Measurements from ENCODE around the gene SLC9A5.

The SLC9A5 gene, protein sequence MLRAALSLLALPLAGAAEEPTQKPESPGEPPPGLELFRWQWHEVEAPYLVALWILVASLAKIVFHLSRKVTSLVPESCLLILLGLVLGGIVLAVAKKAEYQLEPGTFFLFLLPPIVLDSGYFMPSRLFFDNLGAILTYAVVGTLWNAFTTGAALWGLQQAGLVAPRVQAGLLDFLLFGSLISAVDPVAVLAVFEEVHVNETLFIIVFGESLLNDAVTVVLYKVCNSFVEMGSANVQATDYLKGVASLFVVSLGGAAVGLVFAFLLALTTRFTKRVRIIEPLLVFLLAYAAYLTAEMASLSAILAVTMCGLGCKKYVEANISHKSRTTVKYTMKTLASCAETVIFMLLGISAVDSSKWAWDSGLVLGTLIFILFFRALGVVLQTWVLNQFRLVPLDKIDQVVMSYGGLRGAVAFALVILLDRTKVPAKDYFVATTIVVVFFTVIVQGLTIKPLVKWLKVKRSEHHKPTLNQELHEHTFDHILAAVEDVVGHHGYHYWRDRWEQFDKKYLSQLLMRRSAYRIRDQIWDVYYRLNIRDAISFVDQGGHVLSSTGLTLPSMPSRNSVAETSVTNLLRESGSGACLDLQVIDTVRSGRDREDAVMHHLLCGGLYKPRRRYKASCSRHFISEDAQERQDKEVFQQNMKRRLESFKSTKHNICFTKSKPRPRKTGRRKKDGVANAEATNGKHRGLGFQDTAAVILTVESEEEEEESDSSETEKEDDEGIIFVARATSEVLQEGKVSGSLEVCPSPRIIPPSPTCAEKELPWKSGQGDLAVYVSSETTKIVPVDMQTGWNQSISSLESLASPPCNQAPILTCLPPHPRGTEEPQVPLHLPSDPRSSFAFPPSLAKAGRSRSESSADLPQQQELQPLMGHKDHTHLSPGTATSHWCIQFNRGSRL

DNA sequence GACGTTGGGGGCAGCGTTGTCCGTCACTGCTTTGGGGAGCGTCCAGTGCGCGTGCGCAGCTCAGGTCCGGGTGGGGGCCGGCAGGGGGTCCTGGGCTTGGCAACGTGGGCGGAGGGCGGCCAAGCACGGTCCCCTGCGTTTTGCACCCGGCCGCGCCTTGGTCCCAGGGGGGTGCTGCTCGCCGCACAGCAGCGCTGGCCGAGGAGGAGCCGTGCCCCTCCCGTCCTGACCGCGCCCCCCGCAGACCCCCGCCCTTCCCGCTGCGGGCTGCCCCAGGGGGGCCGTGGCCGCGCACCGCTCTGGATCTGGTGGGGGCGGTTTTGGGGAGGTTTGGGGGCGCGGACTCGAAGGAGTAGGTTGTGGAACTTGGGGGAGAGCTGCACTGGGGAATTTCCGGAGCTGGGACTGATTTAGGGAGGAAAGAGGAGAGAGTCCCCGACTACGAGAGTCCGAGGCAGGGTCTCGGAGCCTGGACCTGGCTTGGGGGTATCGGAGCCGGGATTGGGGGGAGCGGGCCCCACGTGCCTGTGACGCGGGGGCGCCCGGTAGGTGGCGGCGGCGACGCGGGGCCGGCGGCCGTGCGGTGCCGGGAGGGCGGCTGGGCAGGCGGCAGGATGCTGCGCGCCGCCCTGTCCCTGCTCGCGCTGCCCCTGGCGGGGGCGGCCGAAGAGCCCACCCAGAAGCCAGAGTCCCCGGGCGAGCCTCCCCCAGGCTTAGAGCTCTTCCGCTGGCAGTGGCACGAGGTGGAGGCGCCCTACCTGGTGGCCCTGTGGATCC lies at the start of gene SLC9A5:
Gene SLC9A5, plus strand, starts transcription at position 579 of the 777 bp plus-strand sequence. Its CDS starts 36 bp downstream, at position 615.
- Histone ChIP-seq H3K4me3 (ENCODE audit: low read depth, low read length) (peak within 1 kb of the TSS; percentile 73), H3K27me3 (ENCODE audit: control insufficient read depth, insufficient read depth, low read length) (peaks cover 26% of the 10 kb centered on the region), H3K9ac (ENCODE audit: low read depth, low read length) (peak within 1 kb of the TSS; percentile 7; the same call in 1 of the 2 replicates), H3K4me1 (ENCODE audit: control insufficient read depth, insufficient read depth, low read length) (peaks cover 25% of the 10 kb centered on the region), H3K9me3 (ENCODE audit: control insufficient read depth, insufficient read depth, low read length) (no peaks in the 10 kb centered on the region), H3K36me3 (ENCODE audit: control insufficient read depth, insufficient read depth, low read length) (0 out of 2 replicates have a peak, but pooled peaks cover 4% of the 10 kb centered on the region), H3K27ac (ENCODE audit: low read depth, low read length) (no peak within 1 kb of the TSS)

DNA sequence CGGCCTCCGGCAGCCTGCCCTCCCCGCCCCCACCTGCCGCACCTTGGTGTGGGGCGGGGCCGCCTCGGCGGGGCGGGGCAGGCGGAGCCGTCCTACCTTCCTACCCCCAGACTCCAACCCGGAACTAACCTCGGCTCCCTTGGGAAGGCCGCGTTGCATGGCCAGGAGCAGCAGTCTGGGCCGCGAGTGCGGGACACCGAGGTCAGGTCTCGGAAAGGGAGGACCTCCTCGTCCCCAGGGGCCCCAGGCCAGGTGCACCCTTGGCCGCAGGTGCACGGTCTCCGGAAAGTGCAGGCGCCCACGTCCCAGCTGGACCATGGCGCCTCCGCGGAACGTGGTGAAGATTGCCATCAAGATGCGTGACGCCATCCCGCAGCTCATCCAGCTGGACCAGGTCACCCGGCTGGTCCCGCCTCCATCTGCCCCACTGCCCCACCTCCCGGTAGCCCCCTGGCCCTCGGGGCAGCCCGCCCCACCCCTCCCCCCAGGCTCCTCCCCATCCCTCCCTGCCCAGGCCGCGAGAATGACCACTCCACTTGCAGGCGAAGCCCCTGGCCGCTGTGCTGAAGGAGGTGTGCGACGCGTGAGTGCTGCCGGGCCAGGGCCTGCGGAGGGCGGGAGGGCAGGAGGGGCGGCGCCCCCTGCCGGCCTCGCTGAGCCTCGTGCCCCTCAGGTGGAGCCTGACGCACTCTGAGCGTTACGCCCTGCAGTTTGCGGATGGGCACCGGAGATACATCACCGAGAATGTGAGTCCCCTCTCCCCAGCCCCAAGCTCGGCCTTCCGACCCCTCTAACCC lies 49.6 kb upstream of the SLC9A5 start, which contains the start of gene ELMO3:
Gene ELMO3, plus strand, starts transcription at position 121 of the 797 bp plus-strand sequence. Its CDS starts 196 bp downstream, at position 317.
- peaks cover 51% of the 10 kb centered on the region for H3K36me3 ChIP-seq (ENCODE audit: control insufficient read depth, insufficient read depth, low read length)
- no peaks in the 10 kb centered on the region for H3K9me3 ChIP-seq (ENCODE audit: control insufficient read depth, insufficient read depth, low read length)
- no peaks in the 10 kb centered on the region for H3K27me3 ChIP-seq (ENCODE audit: control insufficient read depth, insufficient read depth, low read length)
- peak within 1 kb of the TSS; percentile 60; the same call in 1 of the 2 replicates for H3K9ac ChIP-seq (ENCODE audit: low read depth, low read length)
- peaks cover 6% of the 10 kb centered on the region; the same call in 1 of the 2 replicates for H3K4me1 ChIP-seq (ENCODE audit: control insufficient read depth, insufficient read depth, low read length)
- peak within 1 kb of the TSS; percentile 55 for H3K27ac ChIP-seq (ENCODE audit: low read depth, low read length)
- peak within 1 kb of the TSS; percentile 94 for H3K4me3 ChIP-seq (ENCODE audit: low read depth, low read length)

- Histone ChIP-seq H3K4me1 (ENCODE audit: control insufficient read depth, insufficient read depth, low read length) (peaks cover 6% of the 10 kb centered on the region; the same call in 1 of the 2 replicates), H3K27me3 (ENCODE audit: control insufficient read depth, insufficient read depth, low read length) (no peaks in the 10 kb centered on the region), H3K4me3 (ENCODE audit: low read depth, low read length) (peak overlapping the region; percentile 94), H3K27ac (ENCODE audit: low read depth, low read length) (no peak overlapping the region), H3K9me3 (ENCODE audit: control insufficient read depth, insufficient read depth, low read length) (no peaks in the 10 kb centered on the region), H3K9ac (ENCODE audit: low read depth, low read length) (no peak overlapping the region), H3K36me3 (ENCODE audit: control insufficient read depth, insufficient read depth, low read length) (peaks cover 45% of the 10 kb centered on the region)
These were observed 49.0 kb upstream of the SLC9A5 start for GRCh38 chr16:67199808-67200198.

DNA sequence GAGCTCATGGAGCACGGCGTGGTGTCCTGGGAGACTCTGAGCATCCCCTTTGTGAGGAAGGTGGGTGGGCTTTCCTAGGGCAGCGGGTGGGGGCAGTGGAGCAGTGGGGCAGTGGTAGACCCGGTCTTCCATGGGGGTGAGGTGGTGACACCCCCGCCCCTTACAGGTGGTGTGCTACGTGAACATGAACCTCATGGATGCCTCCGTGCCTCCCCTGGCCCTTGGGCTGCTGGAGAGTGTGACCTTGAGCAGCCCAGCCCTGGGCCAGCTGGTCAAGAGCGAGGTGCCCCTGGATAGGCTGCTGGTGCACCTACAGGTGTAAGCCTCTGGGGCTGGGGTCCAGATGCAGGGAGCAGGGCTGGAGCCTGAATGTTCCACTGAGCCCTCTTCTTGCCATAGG lies 48.3 kb upstream of the SLC9A5 start:
- Histone ChIP-seq H3K9me3 (ENCODE audit: control insufficient read depth, insufficient read depth, low read length) (no peaks in the 10 kb centered on the region), H3K4me3 (ENCODE audit: low read depth, low read length) (0 out of 2 replicates have a peak overlapping the region, but pooled peaks have one; percentile 5), H3K27ac (ENCODE audit: low read depth, low read length) (no peak overlapping the region), H3K36me3 (ENCODE audit: control insufficient read depth, insufficient read depth, low read length) (peaks cover 38% of the 10 kb centered on the region), H3K27me3 (ENCODE audit: control insufficient read depth, insufficient read depth, low read length) (no peaks in the 10 kb centered on the region), H3K4me1 (ENCODE audit: control insufficient read depth, insufficient read depth, low read length) (peaks cover 6% of the 10 kb centered on the region; the same call in 1 of the 2 replicates), H3K9ac (ENCODE audit: low read depth, low read length) (no peak overlapping the region)

DNA sequence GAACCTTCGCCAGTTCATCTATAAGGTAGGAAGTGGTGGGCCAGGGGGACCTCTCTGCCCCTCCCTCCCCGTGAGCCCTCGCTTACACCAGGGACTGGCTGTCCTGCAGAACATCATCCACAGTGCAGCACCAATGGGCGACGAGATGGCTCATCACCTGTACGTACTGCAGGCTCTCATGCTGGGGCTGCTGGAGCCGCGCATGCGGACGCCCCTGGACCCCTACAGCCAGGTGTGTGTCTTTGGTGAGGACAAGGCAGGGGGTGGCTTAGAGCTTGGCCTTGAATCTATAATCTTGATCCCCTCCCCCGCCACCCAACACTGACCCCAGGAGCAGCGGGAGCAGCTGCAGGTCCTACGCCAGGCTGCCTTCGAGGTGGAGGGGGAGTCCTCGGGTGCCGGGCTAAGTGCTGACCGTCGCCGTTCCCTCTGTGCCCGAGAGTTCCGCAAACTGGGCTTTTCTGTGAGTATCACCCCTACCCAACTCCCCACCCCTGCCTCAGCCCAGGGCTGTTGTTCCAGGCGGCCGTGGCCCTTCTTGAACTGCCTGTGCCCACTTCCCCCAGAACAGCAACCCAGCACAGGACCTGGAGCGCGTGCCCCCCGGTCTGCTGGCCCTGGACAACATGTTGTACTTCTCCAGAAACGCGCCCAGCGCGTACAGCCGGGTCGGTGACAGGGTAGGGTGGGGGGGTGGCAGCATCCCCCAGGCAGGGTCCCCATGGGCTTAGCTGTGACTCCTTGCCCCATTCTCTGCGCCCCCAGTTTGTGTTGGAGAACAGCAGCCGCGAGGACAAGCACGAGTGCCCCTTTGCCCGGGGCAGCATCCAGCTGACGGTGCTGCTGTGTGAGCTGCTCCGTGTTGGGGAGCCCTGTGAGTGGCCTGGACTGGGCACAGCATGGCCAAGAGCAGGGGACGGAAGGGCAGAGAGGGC lies 47.1 kb upstream of the SLC9A5 start:
- Histone ChIP-seq H3K9me3 (ENCODE audit: control insufficient read depth, insufficient read depth, low read length) (no peaks in the 10 kb centered on the region), H3K36me3 (ENCODE audit: control insufficient read depth, insufficient read depth, low read length) (peaks cover 26% of the 10 kb centered on the region), H3K27ac (ENCODE audit: low read depth, low read length) (no peak overlapping the region), H3K4me1 (ENCODE audit: control insufficient read depth, insufficient read depth, low read length) (peaks cover 6% of the 10 kb centered on the region; the same call in 1 of the 2 replicates), H3K4me3 (ENCODE audit: low read depth, low read length) (no peak overlapping the region), H3K9ac (ENCODE audit: low read depth, low read length) (no peak overlapping the region), H3K27me3 (ENCODE audit: control insufficient read depth, insufficient read depth, low read length) (no peaks in the 10 kb centered on the region)

DNA sequence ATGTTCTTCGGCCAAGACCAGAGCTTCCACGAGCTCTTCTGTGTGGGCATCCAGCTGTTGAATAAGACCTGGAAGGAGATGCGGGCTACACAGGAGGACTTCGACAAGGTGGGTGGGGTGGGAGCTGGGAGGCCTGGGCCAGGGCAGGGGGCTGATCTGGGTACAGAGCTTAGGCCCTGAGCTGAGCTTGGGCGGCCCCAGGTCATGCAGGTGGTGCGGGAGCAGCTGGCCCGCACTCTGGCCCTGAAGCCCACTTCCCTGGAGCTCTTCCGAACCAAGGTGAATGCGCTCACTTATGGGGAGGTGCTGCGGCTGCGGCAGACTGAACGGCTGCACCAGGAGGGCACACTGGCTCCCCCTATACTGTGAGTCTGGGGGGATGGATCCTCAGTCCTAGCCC lies 46.4 kb upstream of the SLC9A5 start:
- peaks cover 19% of the 10 kb centered on the region for H3K36me3 ChIP-seq (ENCODE audit: control insufficient read depth, insufficient read depth, low read length)

GRCh38 chr16:67202956-67203493 lies 45.8 kb upstream of the SLC9A5 start:
- Histone ChIP-seq H3K36me3 (ENCODE audit: control insufficient read depth, insufficient read depth, low read length) (peaks cover 13% of the 10 kb centered on the region; the same call in 1 of the 2 replicates), H3K27me3 (ENCODE audit: control insufficient read depth, insufficient read depth, low read length) (no peaks in the 10 kb centered on the region), H3K9ac (ENCODE audit: low read depth, low read length) (no peak overlapping the region), H3K4me3 (ENCODE audit: low read depth, low read length) (no peak overlapping the region), H3K4me1 (ENCODE audit: control insufficient read depth, insufficient read depth, low read length) (peaks cover 11% of the 10 kb centered on the region), H3K9me3 (ENCODE audit: control insufficient read depth, insufficient read depth, low read length) (no peaks in the 10 kb centered on the region), H3K27ac (ENCODE audit: low read depth, low read length) (no peak overlapping the region)

More for the DNA sequence above, 46.4 kb upstream of the SLC9A5 start:
- Histone ChIP-seq H3K27ac (ENCODE audit: low read depth, low read length) (no peak overlapping the region), H3K27me3 (ENCODE audit: control insufficient read depth, insufficient read depth, low read length) (no peaks in the 10 kb centered on the region), H3K9me3 (ENCODE audit: control insufficient read depth, insufficient read depth, low read length) (no peaks in the 10 kb centered on the region), H3K4me1 (ENCODE audit: control insufficient read depth, insufficient read depth, low read length) (peaks cover 11% of the 10 kb centered on the region), H3K4me3 (ENCODE audit: low read depth, low read length) (no peak overlapping the region), H3K9ac (ENCODE audit: low read depth, low read length) (no peak overlapping the region)

DNA sequence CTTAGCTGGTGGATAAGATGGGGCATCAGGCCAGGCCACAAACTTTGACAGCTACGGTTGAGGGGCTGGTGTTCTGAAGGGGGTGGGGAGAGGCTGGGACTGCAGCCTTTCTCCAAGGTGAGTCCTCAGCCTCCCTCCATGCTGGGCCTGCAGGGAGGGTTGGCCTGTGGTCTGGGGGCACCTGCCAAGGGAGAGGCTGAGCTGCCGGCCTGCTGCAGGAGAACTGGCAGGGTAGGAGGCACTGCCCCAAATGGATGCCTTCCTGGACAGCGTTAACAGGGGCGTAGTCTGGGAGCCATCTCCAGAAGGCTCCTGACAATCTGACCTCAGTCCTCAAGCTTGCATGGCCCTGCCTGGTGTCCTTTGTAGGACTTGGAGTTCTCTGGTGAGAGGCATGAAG lies 44.7 kb upstream of the SLC9A5 start:
- H3K27me3 ChIP-seq (ENCODE audit: control insufficient read depth, insufficient read depth, low read length) = no peaks in the 10 kb centered on the region
- H3K36me3 ChIP-seq (ENCODE audit: control insufficient read depth, insufficient read depth, low read length) = peaks cover 12% of the 10 kb centered on the region; the same call in 1 of the 2 replicates
- no peak overlapping the region for H3K27ac ChIP-seq (ENCODE audit: low read depth, low read length)
- H3K9ac ChIP-seq (ENCODE audit: low read depth, low read length) = no peak overlapping the region
- no peak overlapping the region for H3K4me3 ChIP-seq (ENCODE audit: low read depth, low read length)
- H3K4me1 ChIP-seq (ENCODE audit: control insufficient read depth, insufficient read depth, low read length) = peaks cover 5% of the 10 kb centered on the region; the same call in 1 of the 2 replicates
- H3K9me3 ChIP-seq (ENCODE audit: control insufficient read depth, insufficient read depth, low read length) = no peaks in the 10 kb centered on the region
